HEK293 (cell line): ENCODE results near the gene ZNF764.
A peak's percentile ranks its signal among the peaks of the same experiment; 100 is the strongest.

ENCODE experiments used
- CTCF ChIA-PET: fragments of 350-600 bp; formaldehyde crosslinking; extraction: SDS; loops from one replicate; lab custom pipeline; 2021; ENCODE audit warnings: antibody characterized with exemption; lab: Yijun Ruan, JAX
- POLR2A ChIA-PET: fragments of 300-600 bp; formaldehyde crosslinking; extraction: SDS; loops from one replicate; lab custom pipeline; 2020; ENCODE audit warnings: antibody characterized with exemption, inconsistent platforms; lab: Yijun Ruan, JAX
- H3K27ac ChIP-seq: fragments of 200-500 bp; sonication (Bioruptor generic); 2 replicates; pipeline ENCODE4 v1.5.1; 2014; ENCODE audit warnings: low read depth, low read length, control low read depth, inconsistent platforms; ENCODE audit errors: extremely low read depth
- H3K36me3 ChIP-seq, 2 experiments: fragments of 200-500 bp in 1 of 2; sonication (Bioruptor generic) in 1 of 2; 1 replicate in 1 of 2; 2 replicates in 1 of 2; pipeline ENCODE4 v1.5.1; 2014 to 2017; ENCODE audit warnings: inconsistent platforms in 2 of 2, low read length in 2 of 2; ENCODE audit not compliant: control insufficient read depth in 2 of 2, insufficient read depth in 1 of 2
- H3K4me1 ChIP-seq: fragments of 200-500 bp; sonication (Bioruptor generic); 2 replicates; pipeline ENCODE4 v1.5.1; 2014; ENCODE audit warnings: mild to moderate bottlenecking, low read length, inconsistent platforms; ENCODE audit not compliant: control insufficient read depth, insufficient read depth
- H3K4me3 ChIP-seq: 2 replicates; pipeline ENCODE4 v1.5.1; 2011; ENCODE audit warnings: low read depth, mild to moderate bottlenecking, control low read depth, low read length, moderate library complexity
- H3K9me3 ChIP-seq: fragments of 200-500 bp; sonication (Bioruptor generic); 2 replicates; pipeline ENCODE4 v1.5.1; 2014; ENCODE audit warnings: low read depth, low read length, inconsistent platforms; ENCODE audit not compliant: control insufficient read depth, insufficient read depth
- KLF7 ChIP-seq: fragments of 450-650 bp; formaldehyde crosslinking; IDR thresholded peaks from 2 replicates; pipeline ENCODE4 v1.5.1; 2016; ENCODE audit warnings: missing biosample characterization, missing genetic modification characterization, borderline replicate concordance
- REST ChIP-seq: fragments of 450-650 bp; formaldehyde crosslinking; IDR thresholded peaks from 2 replicates; pipeline ENCODE4 v1.5.1; 2016; ENCODE audit warnings: missing biosample characterization, missing genetic modification characterization
- TCF7L2 ChIP-seq: IDR thresholded peaks from 2 replicates; pipeline ENCODE4 v1.6.1; 2011; ENCODE audit warnings: low read depth, mild to moderate bottlenecking, inconsistent platforms, low read length, moderate library complexity, borderline replicate concordance
- WT1 ChIP-seq: fragments of 450-650 bp; formaldehyde crosslinking; IDR thresholded peaks from 2 replicates; pipeline ENCODE4 v1.5.1; 2016; ENCODE audit warnings: missing biosample characterization, missing genetic modification characterization
- ZNF18 ChIP-seq: fragments of 450-650 bp; formaldehyde crosslinking; IDR thresholded peaks from 2 replicates; pipeline ENCODE4 v1.5.1; 2016; ENCODE audit warnings: missing biosample characterization, missing genetic modification characterization
- ZNF23 ChIP-seq: fragments of 450-650 bp; formaldehyde crosslinking; IDR thresholded peaks from 2 replicates; pipeline ENCODE4 v1.5.1; 2016; ENCODE audit warnings: missing biosample characterization, missing genetic modification characterization, borderline replicate concordance
- ZNF302 ChIP-seq: fragments of 450-650 bp; formaldehyde crosslinking; IDR thresholded peaks from 2 replicates; pipeline ENCODE4 v1.5.1; 2016; ENCODE audit warnings: missing biosample characterization, missing genetic modification characterization, low read depth
- ZNF335 ChIP-seq: fragments of 450-650 bp; formaldehyde crosslinking; conservative IDR thresholded peaks from 2 replicates; pipeline ENCODE4 v1.5.1; 2016; ENCODE audit warnings: missing biosample characterization, missing genetic modification characterization
- ZNF341 ChIP-seq: fragments of 450-650 bp; formaldehyde crosslinking; IDR thresholded peaks from 2 replicates; pipeline ENCODE4; 2016; ENCODE audit warnings: low read depth, missing biosample characterization, missing genetic modification characterization
- ZNF37A ChIP-seq: fragments of 450-650 bp; IDR thresholded peaks from 2 replicates; pipeline ENCODE4 v1.5.1; 2018; ENCODE audit warnings: missing biosample characterization, missing genetic modification characterization
- ZNF394 ChIP-seq: fragments of 450-650 bp; formaldehyde crosslinking; IDR thresholded peaks from 2 replicates; pipeline ENCODE4 v1.5.1; 2016; ENCODE audit warnings: missing biosample characterization, missing genetic modification characterization, mild to moderate bottlenecking, moderate library complexity, borderline replicate concordance
- ZNF404 ChIP-seq: fragments of 450-650 bp; formaldehyde crosslinking; IDR thresholded peaks from 2 replicates; pipeline ENCODE4 v1.5.1; 2017; ENCODE audit warnings: missing biosample characterization, missing genetic modification characterization
- ZNF449 ChIP-seq: fragments of 450-650 bp; formaldehyde crosslinking; IDR thresholded peaks from 2 replicates; pipeline ENCODE4 v1.5.1; 2017; ENCODE audit warnings: missing biosample characterization, mild to moderate bottlenecking, missing genetic modification characterization, moderate library complexity
- ZNF518A ChIP-seq: fragments of 450-650 bp; formaldehyde crosslinking; conservative IDR thresholded peaks from 2 replicates; pipeline ENCODE4 v1.5.1; 2016; ENCODE audit warnings: low read depth, missing biosample characterization, missing genetic modification characterization
- ZNF521 ChIP-seq: fragments of 450-650 bp; formaldehyde crosslinking; IDR thresholded peaks from 2 replicates; pipeline ENCODE4 v1.5.1; 2017; ENCODE audit warnings: missing biosample characterization, mild to moderate bottlenecking, missing genetic modification characterization
- ZNF529 ChIP-seq: fragments of 450-650 bp; formaldehyde crosslinking; IDR thresholded peaks from 2 replicates; pipeline ENCODE4 v1.5.1; 2017; ENCODE audit warnings: missing genetic modification characterization, missing biosample characterization; ENCODE audit not compliant: insufficient replicate concordance
- ZNF555 ChIP-seq: fragments of 450-650 bp; formaldehyde crosslinking; conservative IDR thresholded peaks from 2 replicates; pipeline ENCODE4 v1.5.1; 2017; ENCODE audit warnings: missing biosample characterization, mild to moderate bottlenecking, missing genetic modification characterization, inconsistent platforms
- ZNF621 ChIP-seq: fragments of 450-650 bp; formaldehyde crosslinking; IDR thresholded peaks from 2 replicates; pipeline ENCODE4 v1.5.1; 2017; ENCODE audit warnings: missing biosample characterization, missing genetic modification characterization
- ZNF623 ChIP-seq: fragments of 450-650 bp; formaldehyde crosslinking; IDR thresholded peaks from 2 replicates; pipeline ENCODE4 v1.5.1; 2016; ENCODE audit warnings: missing biosample characterization, missing genetic modification characterization
- ZNF677 ChIP-seq: fragments of 450-650 bp; IDR thresholded peaks from 2 replicates; pipeline ENCODE4 v1.5.0; 2018; ENCODE audit warnings: missing biosample characterization, mild to moderate bottlenecking, missing genetic modification characterization, moderate library complexity
- ZXDB ChIP-seq: fragments of 450-650 bp; formaldehyde crosslinking; IDR thresholded peaks from 2 replicates; pipeline ENCODE4 v1.5.1; 2016; ENCODE audit warnings: missing biosample characterization, missing genetic modification characterization
- TF ChIP-seq, protein P1 (sequence below): fragments of 450-650 bp; formaldehyde crosslinking; IDR thresholded peaks from 2 replicates; pipeline ENCODE4 v1.5.1; 2017; ENCODE audit warnings: missing biosample characterization, missing genetic modification characterization

Gene ZNF764

DNA sequence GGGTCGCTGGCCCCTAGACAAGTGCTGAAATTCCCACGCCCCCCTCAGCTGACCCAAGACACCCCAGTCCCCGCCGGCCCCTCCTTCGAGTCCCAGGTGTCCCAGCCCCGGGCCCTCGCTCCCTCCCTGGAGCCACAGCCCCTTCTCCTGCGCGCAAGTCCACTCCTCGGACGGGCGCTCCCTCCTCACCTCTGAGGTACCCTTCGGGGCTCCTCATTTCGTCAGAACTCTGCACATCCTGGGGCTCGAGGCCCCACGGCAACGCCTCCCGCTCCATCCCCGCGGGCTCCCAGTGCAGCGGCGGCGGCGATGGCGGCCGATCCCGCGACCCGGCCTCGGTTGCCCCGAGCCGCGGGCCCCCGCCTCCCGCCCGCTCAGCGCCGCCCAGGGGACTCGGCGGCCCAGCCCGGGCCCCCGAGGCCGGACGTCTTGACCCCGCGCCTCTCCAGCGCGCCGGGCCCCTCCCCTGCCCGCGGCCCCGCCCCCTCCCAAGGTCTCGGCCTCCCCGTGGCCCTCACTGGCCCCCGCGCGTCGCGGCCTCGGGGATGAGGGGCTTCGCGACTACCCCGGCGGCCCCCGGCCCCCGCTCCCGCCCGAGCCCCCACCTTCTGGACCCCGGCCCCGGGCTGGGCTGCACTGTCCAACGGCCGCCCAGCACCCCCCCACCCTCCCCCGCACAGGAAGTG lies 31.9 kb downstream of the ZNF764 start, which contains the start of gene ZNF768:
Gene ZNF768, minus strand, starts transcription at position 430 of the 686 bp plus-strand sequence. Its CDS starts 153 bp downstream, at position 277.
- Histone ChIP-seq H3K27ac (peak within 1 kb of the TSS; percentile 92), H3K36me3 (peaks cover 0 to 24% of the 10 kb centered on the region in 2 experiments; a peak in 2 of 3 replicates), H3K4me3 (peak within 1 kb of the TSS; percentile 82), H3K4me1 (peaks cover 9% of the 10 kb centered on the region), H3K9me3 (no peaks in the 10 kb centered on the region)
- CTCF ChIA-PET: interaction anchor here (0.6 to 0.9 kb wide), 2 partner anchors 32 to 102 kb away, joined by 3 read pairs; no protein-coding TSS in a partner anchor
- POLR2A ChIA-PET: interaction anchor here (0.6 to 1.8 kb wide), 13 partner anchors 10 to 156 kb away, joined by 3 to 25 read pairs (median 4); partner anchors contain the start of genes TBC1D10B, ZNF48, ZNF688 and ZNF689
- TF ChIP-seq ZNF518A (tag by site-specific recombination): no peak
- TF ChIP-seq ZNF302: no peak
- TF ChIP-seq KLF7 (tag by site-specific recombination): no peak
- TF ChIP-seq ZNF404 (tag by site-specific recombination): no peak
- no peak for TF ChIP-seq ZNF529 (tag by site-specific recombination)
- no peak for TF ChIP-seq WT1
- no peak for TF ChIP-seq ZNF18 (tag by site-specific recombination)
- TF ChIP-seq REST (tag by site-specific recombination): peak; percentile 98
- TF ChIP-seq ZNF555 (tag by site-specific recombination): no peak
- TF ChIP-seq ZNF394: no peak
- TF ChIP-seq TCF7L2: no peak
- TF ChIP-seq ZNF449 (tag by site-specific recombination): no peak
- no peak for TF ChIP-seq ZNF623 (tag by site-specific recombination)
- no peak for TF ChIP-seq ZNF677
- TF ChIP-seq ZNF621 (tag by site-specific recombination): no peak
- 0 out of 2 replicates have a peak, but pooled peaks have one; percentile 11 for TF ChIP-seq ZNF341 (tag by site-specific recombination)
- no peak for TF ChIP-seq ZNF335 (tag by site-specific recombination)
- TF ChIP-seq, protein P1, sequence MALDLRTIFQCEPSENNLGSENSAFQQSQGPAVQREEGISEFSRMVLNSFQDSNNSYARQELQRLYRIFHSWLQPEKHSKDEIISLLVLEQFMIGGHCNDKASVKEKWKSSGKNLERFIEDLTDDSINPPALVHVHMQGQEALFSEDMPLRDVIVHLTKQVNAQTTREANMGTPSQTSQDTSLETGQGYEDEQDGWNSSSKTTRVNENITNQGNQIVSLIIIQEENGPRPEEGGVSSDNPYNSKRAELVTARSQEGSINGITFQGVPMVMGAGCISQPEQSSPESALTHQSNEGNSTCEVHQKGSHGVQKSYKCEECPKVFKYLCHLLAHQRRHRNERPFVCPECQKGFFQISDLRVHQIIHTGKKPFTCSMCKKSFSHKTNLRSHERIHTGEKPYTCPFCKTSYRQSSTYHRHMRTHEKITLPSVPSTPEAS (tag by site-specific recombination): no peak
- 0 out of 2 replicates have a peak, but pooled peaks have one; percentile 23 for TF ChIP-seq ZXDB
- no peak for TF ChIP-seq ZNF23 (tag by site-specific recombination)
- TF ChIP-seq ZNF521: no peak
- no peak for TF ChIP-seq ZNF37A (tag by site-specific recombination)
